K562 (cell line): Measurements from ENCODE around the gene LIN7A. TPM values are rescaled to one million over a fixed set of nuclear protein-coding genes. Genes with fewer than 3 reads are reported as not detected.

ENCODE experiments used
- ATAC-seq: fragments of 200-7000 bp; cut with Tn5 transposase; 3 replicates; pipeline ENCODE4 v1.9.1; 2020; ENCODE audit warnings: moderate library complexity
- BruUV-seq: library from RNA; stranded (reverse); fragments of 400-500 nt; replicated peaks from 2 replicates; lab custom pipeline; 2021; lab: Mats Ljungman, UMichigan
- CTCF ChIA-PET: fragments of 300-600 bp; formaldehyde crosslinking; extraction: SDS; loops from one replicate; lab custom pipeline; 2021; ENCODE audit warnings: low intra/inter-chr PET ratio; lab: Yijun Ruan, JAX
- POLR2A ChIA-PET: fragments of 300-600, 350-650 bp; sonication (Branson Sonifier 250); formaldehyde crosslinking; extraction: SDS; loops from one replicate; lab custom pipeline; 2021; ENCODE audit warnings: antibody characterized with exemption, inconsistent platforms; lab: Yijun Ruan, JAX
- DNase-seq, 4 experiments: peaks; one replicate each; pipeline versions ENCODE4 v3.0.0 to v3.0.0-alpha.2; 2011 to 2018; ENCODE audit warnings: low spot score in 3 of 4, mixed read lengths in 3 of 4; ENCODE audit errors: extremely low read depth in 1 of 4
- FAIRE-seq: peaks from 2 replicates; lab custom pipeline; 2011; peaks lifted over from hg19 to GRCh38; lab: Jason Lieb, UNC
- H2AFZ ChIP-seq: 2 replicates; pipeline ENCODE4 v1.6.0; 2011; ENCODE audit warnings: low read depth, low read length, control low read depth, inconsistent platforms
- H3K27ac ChIP-seq: fragments of 200-600 bp; 3 replicates; pipeline ENCODE4 v1.8.0; 2011; ENCODE audit warnings: low read depth, mild to moderate bottlenecking, control low read depth, inconsistent platforms, low read length, moderate library complexity, mixed read lengths; ENCODE audit errors: extremely low read depth
- H3K27me3 ChIP-seq, 2 experiments: fragments of 300-600 bp in 1 of 2; 2 replicates in 1 of 2; 3 replicates in 1 of 2; pipeline versions ENCODE4 v1.6.0 to v1.8.0; 2011; ENCODE audit warnings: inconsistent platforms in 2 of 2, low read length in 2 of 2, mild to moderate bottlenecking in 1 of 2, mixed read lengths in 1 of 2, moderate library complexity in 1 of 2; ENCODE audit not compliant: control insufficient read depth in 2 of 2, insufficient read depth in 2 of 2
- H3K36me3 ChIP-seq: fragments of 300-600 bp; 3 replicates; pipeline ENCODE4 v1.8.0; 2011; ENCODE audit warnings: mild to moderate bottlenecking, low read length, inconsistent platforms; ENCODE audit not compliant: control insufficient read depth, insufficient read depth
- H3K4me1 ChIP-seq, 2 experiments: fragments of 200-600 bp in 1 of 2; replicated peaks in 1 of 2; 2 replicates in 1 of 2; 3 replicates in 1 of 2; pipeline versions ENCODE4 v1.5.1 to v1.8.0; 2011; ENCODE audit warnings: inconsistent platforms in 2 of 2, low read length in 2 of 2, mild to moderate bottlenecking in 1 of 2, mixed read lengths in 1 of 2, moderate library complexity in 1 of 2; ENCODE audit not compliant: control insufficient read depth in 2 of 2, insufficient read depth in 2 of 2
- H3K4me2 ChIP-seq: 2 replicates; pipeline ENCODE4 v1.6.1; 2011; ENCODE audit warnings: low read length, control low read depth, inconsistent platforms, mixed read lengths; ENCODE audit not compliant: insufficient read depth
- H3K4me3 ChIP-seq: fragments of 200-600 bp; sonication (generic), shearing (Covaris generic); 2 replicates; pipeline ENCODE4 v1.5.1; 2016; ENCODE audit warnings: control low read depth, inconsistent platforms
- H3K79me2 ChIP-seq: fragments of 200-600 bp; 3 replicates; pipeline ENCODE4 v1.8.0; 2011; ENCODE audit warnings: low read length, inconsistent platforms; ENCODE audit not compliant: control insufficient read depth, insufficient read depth
- H3K9ac ChIP-seq, 2 experiments: 2 replicates each; pipeline versions ENCODE4 v1.6.0 to v1.6.1; 2011; ENCODE audit warnings: low read depth in 2 of 2, low read length in 2 of 2, control low read depth in 1 of 2, inconsistent platforms in 1 of 2, mild to moderate bottlenecking in 1 of 2, mixed read lengths in 1 of 2; ENCODE audit not compliant: insufficient read depth in 1 of 2
- H3K9me1 ChIP-seq: one replicate; pipeline ENCODE4 v1.6.0; 2011; ENCODE audit warnings: inconsistent platforms, mild to moderate bottlenecking, low read length, moderate library complexity; ENCODE audit not compliant: control insufficient read depth, insufficient read depth
- H3K9me3 ChIP-seq: replicated peaks from 2 replicates; pipeline ENCODE4 v1.5.1; 2011; ENCODE audit warnings: low read depth, low read length, inconsistent platforms; ENCODE audit not compliant: control insufficient read depth, insufficient read depth
- H4K20me1 ChIP-seq: replicated peaks from 2 replicates; pipeline ENCODE4 v1.6.1; 2011; ENCODE audit warnings: low read length, inconsistent platforms, mixed read lengths; ENCODE audit not compliant: control insufficient read depth, insufficient read depth
- ARID1B ChIP-seq: fragments of 450-650 bp; IDR thresholded peaks from 2 replicates; pipeline ENCODE4 v1.6.1; 2016; ENCODE audit warnings: antibody characterized with exemption, mild to moderate bottlenecking, inconsistent platforms
- DLX4 ChIP-seq: fragments of 250-450 bp; sonication (Bioruptor Pico); IDR thresholded peaks from 2 replicates; pipeline ENCODE4 v1.6.1; 2021; ENCODE audit warnings: mild to moderate bottlenecking
- ESRRB ChIP-seq: fragments of 250-450 bp; sonication (Bioruptor Pico); IDR thresholded peaks from 2 replicates; pipeline ENCODE4 v1.5.0; 2020; ENCODE audit warnings: mild to moderate bottlenecking, moderate library complexity, borderline replicate concordance
- EWSR1 ChIP-seq: fragments of 450-650 bp; IDR thresholded peaks from 2 replicates; pipeline ENCODE4 v1.6.1; 2018; ENCODE audit warnings: borderline replicate concordance, mild to moderate bottlenecking, low read depth, moderate library complexity; ENCODE audit not compliant: partially characterized antibody
- FOXK2 ChIP-seq, 2 experiments: fragments of 450-650 bp; IDR thresholded peaks in 1 of 2; conservative IDR thresholded peaks in 1 of 2; 2 replicates each; pipeline ENCODE4 v1.6.1; 2016; ENCODE audit warnings: low read depth in 2 of 2, mild to moderate bottlenecking in 1 of 2
- HLTF ChIP-seq: fragments of 450-650 bp; IDR thresholded peaks from 2 replicates; pipeline ENCODE4 v1.6.1; 2016
- MNT ChIP-seq, 2 experiments: fragments of 450-650 bp; conservative IDR thresholded peaks; 2 replicates each; pipeline ENCODE4 v1.6.1; 2017; ENCODE audit warnings: mild to moderate bottlenecking in 2 of 2, moderate library complexity in 2 of 2
- RERE ChIP-seq: sonication (generic); formaldehyde crosslinking; IDR thresholded peaks from 2 replicates; pipeline ENCODE4 v1.8.0; 2023; ENCODE audit warnings: missing genetic modification reagents, mild to moderate bottlenecking, borderline replicate concordance
- TAL1 ChIP-seq: fragments of 450-650 bp; IDR thresholded peaks from 2 replicates; pipeline ENCODE4 v1.6.1; 2016; ENCODE audit warnings: mild to moderate bottlenecking
- ZBTB17 ChIP-seq: fragments of 450-650 bp; formaldehyde crosslinking; IDR thresholded peaks from 2 replicates; pipeline ENCODE4 v1.4.0; 2020; ENCODE audit warnings: mild to moderate bottlenecking
- WGBS: fragments of 100-300 bp; shearing (Covaris generic); methylation state at CpG from one replicate; pipeline ENCODE4 v1.1.6; 2016; ENCODE audit warnings: low coverage, mixed read lengths; ENCODE audit not compliant: insufficient coverage; ENCODE audit errors: missing lambda C conversion rate; 5-methylcytosine and 5-hydroxymethylcytosine counted together
- in situ Hi-C: fragments of 300-500 bp; cut with MboI; formaldehyde crosslinking; loops from 4 replicates; pipeline ENCODE4 v1.15.0; 2018; ENCODE audit warnings: inconsistent platforms, mixed read lengths
- intact Hi-C: fragments of 100-400 bp; cut with micrococcal nuclease; formaldehyde crosslinking; loops from 2 replicates; pipeline ENCODE4 v1.14.2; 2022
- polyA plus RNA-seq, 8 experiments: library from polyadenylated mRNA; depleted of rRNA in 4 of 8; stranded (reverse) in 5 of 8; unstranded in 3 of 8; fragments of >200 nt; fragmentation: Nextera tagmentation in 2 of 8; fragmentation: Illumina TruSeq in 1 of 8; extraction: Ambion mirVana in 2 of 8; extraction: Trizol in 1 of 8; gene quantifications; 2 replicates each; pipeline versions ENCODE4 v1.2.1 to v1.2.3, GENCODE V29; 2011 to 2014; ENCODE audit warnings: inconsistent platforms in 1 of 8, missing spikeins in 1 of 8
- total RNA-seq, 7 experiments: library from RNA; depleted of rRNA in 6 of 7; stranded (reverse); fragments of >200 nt in 6 of 7; fragmentation: Illumina TruSeq in 2 of 7; extraction: Trizol in 2 of 7; gene quantifications; 2 replicates each; pipeline versions ENCODE4 v1.2.1 to v1.2.3, GENCODE V29; 2011 to 2021; ENCODE audit warnings: low replicate concordance in 1 of 7

Gene LIN7A
- total and polyA plus RNA-seq, 9 of the 15 experiments (the other 6 are each of a cell fraction or from before 2014, with no cell fraction given): not detected

- no peak for FAIRE-seq
- Histone ChIP-seq H3K4me1 (no peaks in the 10 kb centered on the region), H3K9me1 (no peaks in the 10 kb centered on the region), H3K4me3 (no peak overlapping the region), H3K36me3 (no peaks in the 10 kb centered on the region), H3K9ac (no peak overlapping the region), H4K20me1 (no peaks in the 10 kb centered on the region), H3K4me2 (no peak overlapping the region), H3K27me3 (no peaks in the 10 kb centered on the region)
- BruUV-seq: no TSS peak
- CTCF ChIA-PET: no interaction called here
- in situ Hi-C loops (no loop called here), intact Hi-C loops (no loop called here)
- TF ChIP-seq ARID1B (no peak), RERE (no peak), EWSR1 (no peak), TAL1 (no peak), ESRRB (CRISPR knock-in tag) (no peak), MNT (conservative IDR thresholded peaks at IDR 0.05) (no peak), ZBTB17 (no peak), FOXK2 (conservative IDR thresholded peaks at IDR 0.05 in 1 of 2, IDR thresholded peaks at IDR 0.05 in 1 of 2; ENCODE audit: low read depth in 2 of 2) (no peak), DLX4 (no peak), HLTF (no peak)
- TF ChIP-seq, all 486 proteins: peak for 0
- Histone ChIP-seq H3K79me2 (no peaks in the 10 kb centered on the region), H3K27ac (no peak overlapping the region), H3K9me3 (no peaks in the 10 kb centered on the region), H2AFZ (no peak overlapping the region)
- no peak for ATAC-seq
- 0% methylated on average over 1 of the region's 1 CpG for WGBS
- no peak for DNase-seq
- POLR2A ChIA-PET: no interaction called here
These were observed 69.2 kb downstream of the LIN7A start for GRCh38 chr12:80868576-80868975.
